ENCODE data around the gene SLC25A29.

DNA sequence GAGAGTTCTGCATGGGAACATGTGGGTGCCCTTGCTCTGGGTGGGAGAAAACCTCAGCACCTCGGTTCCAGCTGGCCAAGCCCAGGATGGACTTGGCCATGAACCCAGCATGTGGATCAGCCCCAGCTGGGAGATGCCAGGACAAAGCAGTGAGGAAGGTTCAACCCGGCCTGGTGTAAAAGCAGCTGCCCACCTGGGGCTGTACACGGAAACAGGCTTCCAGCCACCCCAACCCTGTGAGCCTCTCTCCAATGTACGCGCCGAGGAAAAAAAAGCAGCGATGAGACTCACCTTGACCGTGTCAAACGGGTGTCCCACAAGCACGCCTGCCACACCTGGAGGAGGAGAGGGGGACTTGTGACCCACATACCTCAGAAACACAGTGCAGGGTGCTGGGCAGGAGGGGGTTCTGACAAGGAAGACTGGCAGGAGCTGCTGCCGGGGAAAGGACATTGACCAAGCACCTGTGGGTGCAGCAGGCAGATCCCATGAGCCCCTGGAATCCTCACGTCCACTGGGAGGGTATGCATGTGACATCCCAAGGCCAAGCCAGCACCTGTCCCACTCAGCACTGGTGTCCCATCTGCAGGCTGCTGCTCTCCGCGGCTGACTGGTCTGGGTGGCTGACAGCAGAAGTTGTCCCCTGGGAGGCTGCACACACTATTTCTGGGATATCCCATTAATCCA is 7.5 kb downstream of the SLC25A29 start:
- TF ChIP-seq, protein P1, sequence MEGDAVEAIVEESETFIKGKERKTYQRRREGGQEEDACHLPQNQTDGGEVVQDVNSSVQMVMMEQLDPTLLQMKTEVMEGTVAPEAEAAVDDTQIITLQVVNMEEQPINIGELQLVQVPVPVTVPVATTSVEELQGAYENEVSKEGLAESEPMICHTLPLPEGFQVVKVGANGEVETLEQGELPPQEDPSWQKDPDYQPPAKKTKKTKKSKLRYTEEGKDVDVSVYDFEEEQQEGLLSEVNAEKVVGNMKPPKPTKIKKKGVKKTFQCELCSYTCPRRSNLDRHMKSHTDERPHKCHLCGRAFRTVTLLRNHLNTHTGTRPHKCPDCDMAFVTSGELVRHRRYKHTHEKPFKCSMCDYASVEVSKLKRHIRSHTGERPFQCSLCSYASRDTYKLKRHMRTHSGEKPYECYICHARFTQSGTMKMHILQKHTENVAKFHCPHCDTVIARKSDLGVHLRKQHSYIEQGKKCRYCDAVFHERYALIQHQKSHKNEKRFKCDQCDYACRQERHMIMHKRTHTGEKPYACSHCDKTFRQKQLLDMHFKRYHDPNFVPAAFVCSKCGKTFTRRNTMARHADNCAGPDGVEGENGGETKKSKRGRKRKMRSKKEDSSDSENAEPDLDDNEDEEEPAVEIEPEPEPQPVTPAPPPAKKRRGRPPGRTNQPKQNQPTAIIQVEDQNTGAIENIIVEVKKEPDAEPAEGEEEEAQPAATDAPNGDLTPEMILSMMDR (optimal IDR thresholded peaks at IDR 0.05 in 1 of 3, IDR thresholded peaks at IDR 0.05 in 1 of 3, conservative IDR thresholded peaks at IDR 0.05 in 1 of 3; ENCODE audit: extremely low read depth in 1 of 3, insufficient read depth in 2 of 3, low read length in 3 of 3) = no peak
- TF ChIP-seq EZH2 (IDR thresholded peaks at IDR 0.05; ENCODE audit: low read length) = no peak
